Hematopoietic multipotent progenitor cell treated with erythropoietin and hydrocortisone succinate and interleukin-3 and kit ligand, for 15 days (in vitro differentiated cells): ENCODE results near the gene CCDC149.

Source experiments
- DNase-seq: peaks from one replicate; pipeline ENCODE4 v3.0.0-alpha.2; 2015; ENCODE audit warnings: low spot score

Gene CCDC149

GRCh38 chr4:24777536-24778463, 135.0 kb downstream of the CCDC149 start:
- DNase-seq: no peak

- DNase-seq: no peak
These were observed 137.1 kb downstream of the CCDC149 start for GRCh38 chr4:24775750-24776149.

GRCh38 chr4:24775032-24775605, 137.7 kb downstream of the CCDC149 start:
- no peak for DNase-seq

GRCh38 chr4:24774452-24774851, 138.4 kb downstream of the CCDC149 start:
- DNase-seq: no peak

- DNase-seq: no peak
These were observed 139.9 kb downstream of the CCDC149 start for GRCh38 chr4:24772952-24773351.

- no peak for DNase-seq
These were observed 140.7 kb downstream of the CCDC149 start for GRCh38 chr4:24772061-24772705.

- DNase-seq: no peak
These were observed 141.6 kb downstream of the CCDC149 start for GRCh38 chr4:24771241-24771640.

- DNase-seq: no peak
These were observed 142.2 kb downstream of the CCDC149 start for GRCh38 chr4:24770667-24771066.

GRCh38 chr4:24770032-24770584, 142.7 kb downstream of the CCDC149 start:
- no peak for DNase-seq

GRCh38 chr4:24769571-24769970, 143.3 kb downstream of the CCDC149 start:
- DNase-seq: no peak

- no peak for DNase-seq
These were observed 144.2 kb downstream of the CCDC149 start for GRCh38 chr4:24768604-24769003.

GRCh38 chr4:24768006-24768405, 144.8 kb downstream of the CCDC149 start:
- no peak for DNase-seq

- DNase-seq: no peak
These were observed 147.4 kb downstream of the CCDC149 start for GRCh38 chr4:24765376-24765988.

GRCh38 chr4:24764345-24764744, 148.5 kb downstream of the CCDC149 start:
- no peak for DNase-seq

GRCh38 chr4:24763631-24764297, 149.1 kb downstream of the CCDC149 start:
- DNase-seq: no peak
